Ovary (tissue), 3 donors: ENCODE measurements around the gene MSX2.

Experiments
- EP300 ChIP-seq: sonication (generic); formaldehyde crosslinking; IDR thresholded peaks from one replicate; pipeline ENCODE4 v1.6.1; 2017; ENCODE audit warnings: antibody characterized with exemption
- TF ChIP-seq, protein P1 (sequence below), 3 donors: fragments of 450-650 bp in 2 of 3; fragments of 200-600 bp in 1 of 3; IDR thresholded peaks; one replicate each; pipeline versions ENCODE4 v1.5.1 to v1.8.0; 2016 to 2022; ENCODE audit warnings: antibody characterized with exemption in 3 of 3, mild to moderate bottlenecking in 1 of 3
- donor health status: DM: no; HTN: no; CAD: no.

DNA sequence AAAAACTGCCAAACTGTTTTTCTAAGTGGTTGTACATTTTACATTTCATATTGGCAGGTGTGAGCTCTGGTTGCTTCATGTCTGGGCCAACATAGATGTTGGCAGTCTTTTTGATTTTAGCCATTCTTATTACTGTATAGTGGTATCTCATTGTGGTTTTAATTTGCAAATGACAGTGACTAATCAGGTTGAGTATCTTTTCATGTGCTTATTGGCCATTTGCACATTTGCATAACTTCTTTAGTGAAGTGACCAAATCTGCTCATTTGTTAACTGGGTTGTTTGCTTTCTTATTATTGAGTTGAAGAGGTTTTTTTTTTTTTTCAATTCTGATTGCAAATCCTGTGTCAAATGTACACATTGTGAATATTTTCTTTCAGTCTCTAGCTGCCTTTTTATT, 36.9 kb upstream of the MSX2 start:
- TF ChIP-seq, protein P1, sequence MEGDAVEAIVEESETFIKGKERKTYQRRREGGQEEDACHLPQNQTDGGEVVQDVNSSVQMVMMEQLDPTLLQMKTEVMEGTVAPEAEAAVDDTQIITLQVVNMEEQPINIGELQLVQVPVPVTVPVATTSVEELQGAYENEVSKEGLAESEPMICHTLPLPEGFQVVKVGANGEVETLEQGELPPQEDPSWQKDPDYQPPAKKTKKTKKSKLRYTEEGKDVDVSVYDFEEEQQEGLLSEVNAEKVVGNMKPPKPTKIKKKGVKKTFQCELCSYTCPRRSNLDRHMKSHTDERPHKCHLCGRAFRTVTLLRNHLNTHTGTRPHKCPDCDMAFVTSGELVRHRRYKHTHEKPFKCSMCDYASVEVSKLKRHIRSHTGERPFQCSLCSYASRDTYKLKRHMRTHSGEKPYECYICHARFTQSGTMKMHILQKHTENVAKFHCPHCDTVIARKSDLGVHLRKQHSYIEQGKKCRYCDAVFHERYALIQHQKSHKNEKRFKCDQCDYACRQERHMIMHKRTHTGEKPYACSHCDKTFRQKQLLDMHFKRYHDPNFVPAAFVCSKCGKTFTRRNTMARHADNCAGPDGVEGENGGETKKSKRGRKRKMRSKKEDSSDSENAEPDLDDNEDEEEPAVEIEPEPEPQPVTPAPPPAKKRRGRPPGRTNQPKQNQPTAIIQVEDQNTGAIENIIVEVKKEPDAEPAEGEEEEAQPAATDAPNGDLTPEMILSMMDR (IDR thresholded peaks at IDR 0.05) = no peak
- no peak for TF ChIP-seq EP300
